Mesothelial cell of epicardium (in vitro differentiated cells): Measurements from ENCODE around the gene ARSA. TPM values are rescaled to one million over a fixed set of nuclear protein-coding genes. Genes with fewer than 3 reads are reported as not detected.
"Not testable (repeated sequence)": the region's sequence is repeated elsewhere in the genome, so short reads cannot be mapped to it uniquely, and the experiment has no call there.

ENCODE experiments used
- DNase-seq, 2 experiments: peaks; one replicate each; pipeline ENCODE4 v3.0.0; 2021; ENCODE audit warnings: low spot score in 2 of 2; ENCODE audit not compliant: unreplicated experiment in 2 of 2
- H3K27ac Mint-ChIP-seq: 2 replicates; pipeline ENCODE4 v1.8.0; 2021; ENCODE audit warnings: mixed read lengths
- H3K27me3 Mint-ChIP-seq: 2 replicates; pipeline ENCODE4 v1.8.0; 2021; ENCODE audit warnings: low read depth, mixed read lengths
- H3K36me3 Mint-ChIP-seq: 2 replicates; pipeline ENCODE4 v1.8.0; 2021; ENCODE audit warnings: mixed read lengths
- H3K4me1 Mint-ChIP-seq: 2 replicates; pipeline ENCODE4 v1.8.0; 2021; ENCODE audit warnings: mixed read lengths
- H3K4me3 Mint-ChIP-seq: 2 replicates; pipeline ENCODE4 v1.8.0; 2021; ENCODE audit warnings: mild to moderate bottlenecking, moderate library complexity, mixed read lengths
- H3K9me3 Mint-ChIP-seq: 2 replicates; pipeline ENCODE4 v1.8.0; 2021; ENCODE audit warnings: mixed read lengths
- total RNA-seq: library from RNA; stranded (reverse); gene quantifications from 3 replicates; pipeline ENCODE4 v1.2.1, GENCODE V29; 2021
- TF ChIP-seq, protein P1 (sequence below): fragments of 200-600 bp; sonication (generic); IDR thresholded peaks from one replicate; pipeline ENCODE4 v1.5.0; 2021; ENCODE audit warnings: antibody characterized with exemption; ENCODE audit not compliant: unreplicated experiment

The ARSA gene
- total RNA-seq, 1 donor from 2014 or later, result 45.2 TPM

DNA sequence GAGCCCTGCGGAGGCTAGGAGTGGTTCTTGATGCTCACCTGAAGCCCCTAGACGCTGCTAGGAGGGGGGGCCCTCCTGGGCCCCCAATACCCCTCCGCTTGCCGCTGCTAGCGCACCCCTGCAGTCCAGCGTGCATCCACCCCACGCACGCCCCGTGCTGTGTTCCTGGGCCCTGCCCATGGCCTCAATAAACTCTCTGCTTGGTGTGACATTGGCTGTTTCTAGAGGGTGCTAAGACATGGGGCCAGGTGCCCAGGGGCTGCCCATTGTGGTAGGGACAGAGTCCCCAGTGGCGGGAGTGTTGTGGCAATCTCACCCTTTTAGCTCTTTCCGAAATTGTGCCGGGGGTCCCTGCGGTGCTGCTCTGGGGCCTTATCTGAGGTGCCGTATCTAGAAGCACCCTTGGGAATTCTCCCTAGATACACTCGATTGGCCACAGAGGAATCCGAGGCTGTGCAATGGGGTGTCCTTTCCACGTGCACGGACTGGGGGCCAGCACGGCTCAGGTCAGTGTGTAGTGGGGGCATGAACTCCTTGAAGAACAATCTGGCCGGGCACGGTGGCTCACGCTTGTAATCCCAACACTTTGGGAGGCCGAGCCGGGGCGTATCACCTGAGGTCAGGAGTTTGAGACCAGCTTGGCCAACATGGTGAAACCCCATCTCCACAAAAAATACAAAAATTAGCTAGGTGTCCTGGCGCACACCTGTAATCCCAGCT lies 16.5 kb downstream of the ARSA start:
- no peaks in the 10 kb centered on the region for H3K4me1 Mint-ChIP-seq

DNA sequence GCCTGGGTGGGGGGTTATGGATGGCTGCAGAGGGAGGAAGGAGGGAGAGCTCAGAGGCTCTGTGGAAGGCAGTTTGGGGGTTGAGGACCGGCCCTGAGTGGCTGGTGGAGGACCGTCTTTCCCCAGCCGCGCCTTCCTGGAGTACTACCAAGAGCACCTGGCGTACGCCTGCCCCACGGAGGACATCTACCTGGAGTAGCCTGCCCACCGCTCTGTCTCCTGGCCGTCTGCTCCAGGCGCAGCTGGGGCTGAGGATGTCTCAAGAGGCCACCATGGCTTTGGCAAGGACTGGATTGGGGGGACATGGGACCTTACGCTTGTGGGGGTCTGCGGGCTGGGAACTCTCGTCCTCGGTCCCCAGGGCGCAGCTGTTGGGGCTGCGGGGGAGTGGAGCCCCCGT lies 17.4 kb downstream of the ARSA start:
- no peak overlapping the region for H3K4me3 Mint-ChIP-seq

More for the DNA sequence above, 16.5 kb downstream of the ARSA start:
- Mint-ChIP-seq H3K27me3 (peaks cover 74% of the 10 kb centered on the region), H3K9me3 (no peaks in the 10 kb centered on the region), H3K4me3 (no peak overlapping the region), H3K27ac (no peak overlapping the region), H3K36me3 (no peaks in the 10 kb centered on the region)
- DNase-seq, result no peak
- TF ChIP-seq, protein P1, sequence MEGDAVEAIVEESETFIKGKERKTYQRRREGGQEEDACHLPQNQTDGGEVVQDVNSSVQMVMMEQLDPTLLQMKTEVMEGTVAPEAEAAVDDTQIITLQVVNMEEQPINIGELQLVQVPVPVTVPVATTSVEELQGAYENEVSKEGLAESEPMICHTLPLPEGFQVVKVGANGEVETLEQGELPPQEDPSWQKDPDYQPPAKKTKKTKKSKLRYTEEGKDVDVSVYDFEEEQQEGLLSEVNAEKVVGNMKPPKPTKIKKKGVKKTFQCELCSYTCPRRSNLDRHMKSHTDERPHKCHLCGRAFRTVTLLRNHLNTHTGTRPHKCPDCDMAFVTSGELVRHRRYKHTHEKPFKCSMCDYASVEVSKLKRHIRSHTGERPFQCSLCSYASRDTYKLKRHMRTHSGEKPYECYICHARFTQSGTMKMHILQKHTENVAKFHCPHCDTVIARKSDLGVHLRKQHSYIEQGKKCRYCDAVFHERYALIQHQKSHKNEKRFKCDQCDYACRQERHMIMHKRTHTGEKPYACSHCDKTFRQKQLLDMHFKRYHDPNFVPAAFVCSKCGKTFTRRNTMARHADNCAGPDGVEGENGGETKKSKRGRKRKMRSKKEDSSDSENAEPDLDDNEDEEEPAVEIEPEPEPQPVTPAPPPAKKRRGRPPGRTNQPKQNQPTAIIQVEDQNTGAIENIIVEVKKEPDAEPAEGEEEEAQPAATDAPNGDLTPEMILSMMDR, result no peak

DNA sequence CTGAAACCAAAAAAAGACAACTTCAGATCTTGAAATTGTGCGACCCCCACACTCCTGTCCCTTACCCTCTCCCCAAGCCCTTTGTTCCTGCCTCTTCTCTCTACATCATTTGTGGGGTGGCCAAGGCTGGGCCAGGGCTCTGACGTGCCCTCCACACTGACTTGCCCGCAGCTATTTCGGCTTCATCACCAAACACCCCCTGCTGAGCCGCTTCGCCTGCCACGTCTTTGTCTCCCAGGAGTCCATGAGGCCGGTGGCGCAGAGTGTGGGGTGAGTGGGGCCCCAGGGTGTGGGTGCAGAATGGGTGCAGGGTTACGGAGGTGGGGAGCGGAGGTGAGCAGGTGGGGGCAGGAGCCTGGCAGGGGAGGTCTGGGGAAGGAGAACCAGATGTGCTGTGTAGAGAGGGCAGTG lies 17.9 kb downstream of the ARSA start:
- Mint-ChIP-seq H3K27me3 (peaks cover 79% of the 10 kb centered on the region), H3K27ac (no peak overlapping the region), H3K9me3 (no peaks in the 10 kb centered on the region), H3K36me3 (no peaks in the 10 kb centered on the region), H3K4me1 (no peaks in the 10 kb centered on the region), H3K4me3 (no peak overlapping the region)
- TF ChIP-seq, protein P1, result no peak
- no peak for DNase-seq

More for the DNA sequence above, 17.4 kb downstream of the ARSA start:
- TF ChIP-seq, protein P1, result no peak
- peaks cover 80% of the 10 kb centered on the region for H3K27me3 Mint-ChIP-seq
- H3K9me3 Mint-ChIP-seq, result no peaks in the 10 kb centered on the region
- H3K27ac Mint-ChIP-seq, result no peak overlapping the region
- DNase-seq, result no peak
- H3K4me1 Mint-ChIP-seq, result no peaks in the 10 kb centered on the region
- no peaks in the 10 kb centered on the region for H3K36me3 Mint-ChIP-seq

DNA sequence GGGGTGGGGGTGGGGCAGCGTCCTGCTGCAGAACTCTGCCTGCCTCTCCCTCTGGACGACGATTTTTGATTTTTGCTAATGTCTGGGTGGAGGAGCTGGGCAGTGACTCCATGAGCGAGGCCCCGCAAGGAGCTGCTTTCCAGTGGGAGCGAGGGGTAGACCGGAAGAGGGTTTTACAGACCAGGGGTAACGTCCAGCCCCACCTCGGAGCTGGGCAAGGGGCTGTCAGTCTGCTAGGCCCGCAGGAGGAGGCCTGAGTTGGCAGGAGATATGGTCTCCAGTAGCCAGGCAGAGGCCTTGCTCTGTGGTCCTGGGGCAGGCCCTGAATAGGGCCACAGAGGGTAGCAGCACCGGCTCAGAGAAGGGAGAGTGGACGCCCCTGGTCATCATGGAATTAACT lies 18.4 kb downstream of the ARSA start:
- Mint-ChIP-seq H3K9me3 (no peaks in the 10 kb centered on the region), H3K36me3 (no peaks in the 10 kb centered on the region), H3K27me3 (peaks cover 80% of the 10 kb centered on the region), H3K27ac (no peak overlapping the region), H3K4me3 (no peak overlapping the region), H3K4me1 (no peaks in the 10 kb centered on the region)
- no peak for DNase-seq
- TF ChIP-seq, protein P1, result no peak

DNA sequence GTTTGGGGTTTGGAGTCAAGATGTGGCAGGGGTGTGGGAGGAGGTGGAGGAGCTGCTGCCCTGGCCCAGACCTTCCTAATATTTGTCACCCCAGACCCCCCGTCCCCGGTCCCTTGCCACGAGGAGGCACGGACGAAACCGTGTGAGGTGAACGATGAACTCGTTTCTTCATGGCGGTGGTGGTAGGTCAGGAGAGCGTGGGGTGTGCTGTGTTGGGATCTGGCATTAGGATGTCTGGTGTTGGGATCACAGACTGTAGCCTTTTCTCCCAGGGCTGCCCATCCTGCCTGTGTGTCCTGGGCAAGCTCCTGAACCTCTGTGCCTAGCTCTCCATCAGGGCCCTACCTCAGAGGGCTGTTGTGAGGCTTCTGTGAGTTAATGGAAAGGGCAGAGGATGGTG lies 19.0 kb downstream of the ARSA start:
- peaks cover 76% of the 10 kb centered on the region for H3K27me3 Mint-ChIP-seq

DNA sequence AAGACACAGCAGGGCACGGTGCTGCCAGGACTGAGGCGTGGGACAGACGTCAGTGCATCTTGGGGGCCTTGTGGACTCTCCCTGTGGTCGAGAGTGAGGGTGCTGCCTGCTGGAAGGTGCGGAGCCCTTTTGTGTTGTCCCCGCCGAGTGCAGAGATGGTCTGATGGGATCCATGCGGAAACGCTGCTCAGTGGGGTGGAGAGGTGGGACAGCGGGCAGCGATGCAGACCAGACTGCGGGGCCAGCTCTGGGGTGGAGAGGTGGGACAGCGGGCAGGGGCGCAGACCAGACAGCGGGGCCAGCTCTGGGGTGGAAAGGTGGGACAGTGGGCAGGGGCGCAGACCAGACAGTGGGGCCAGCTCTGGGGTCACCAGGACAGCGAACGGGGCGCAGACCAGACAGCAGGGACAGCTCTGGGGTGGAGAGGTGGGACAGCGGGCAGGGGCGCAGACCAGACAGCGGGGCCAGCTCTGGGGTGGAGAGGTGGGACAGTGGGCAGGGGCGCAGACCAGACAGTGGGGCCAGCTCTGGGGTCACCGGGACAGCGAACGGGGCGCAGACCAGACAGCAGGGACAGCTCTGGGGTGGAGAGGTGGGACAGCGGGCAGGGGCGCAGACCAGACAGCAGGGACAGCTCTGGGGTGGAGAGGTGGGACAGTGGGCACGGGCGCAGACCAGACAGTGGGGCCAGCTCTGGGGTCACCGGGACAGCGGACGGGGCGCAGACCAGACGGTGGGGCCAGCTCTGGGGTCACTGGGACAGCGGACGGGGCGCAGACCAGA lies 19.7 kb downstream of the ARSA start:
- not testable (repeated sequence) for H3K4me3 Mint-ChIP-seq, H3K27ac Mint-ChIP-seq

More for the DNA sequence above, 19.0 kb downstream of the ARSA start:
- Mint-ChIP-seq H3K27ac (no peak overlapping the region), H3K4me1 (no peaks in the 10 kb centered on the region), H3K4me3 (no peak overlapping the region), H3K36me3 (no peaks in the 10 kb centered on the region), H3K9me3 (no peaks in the 10 kb centered on the region)
- DNase-seq, result no peak
- TF ChIP-seq, protein P1, result no peak

More for the DNA sequence above, 19.7 kb downstream of the ARSA start:
- not testable (repeated sequence) for H3K4me1 Mint-ChIP-seq, DNase-seq, H3K9me3 Mint-ChIP-seq, H3K36me3 Mint-ChIP-seq
- peaks cover 71% of the 10 kb centered on the region for H3K27me3 Mint-ChIP-seq
